IMR-90 (cell line): Measurements from ENCODE around the gene OR6V1. TPM values are rescaled to one million over a fixed set of nuclear protein-coding genes. Genes with fewer than 3 reads are reported as not detected.

Experiments used
- ATAC-seq: fragments of 200-7000 bp; cut with Tn5 transposase; 2 replicates; pipeline ENCODE4 v1.9.1; 2020; ENCODE audit warnings: low read depth, mild to moderate bottlenecking, moderate library complexity
- BruUV-seq: library from RNA; stranded (reverse); fragments of 400-500 nt; replicated peaks from 2 replicates; lab custom pipeline; 2021; lab: Mats Ljungman, UMichigan
- CTCF ChIA-PET: fragments of 300-600 bp; formaldehyde crosslinking; extraction: SDS; loops from one replicate; lab custom pipeline; 2021; ENCODE audit warnings: antibody characterized with exemption; lab: Yijun Ruan, JAX
- POLR2A ChIA-PET: fragments of 300-600 bp; sonication (Branson Sonifier 250); formaldehyde crosslinking; loops from one replicate; lab custom pipeline; 2022; ENCODE audit warnings: antibody characterized with exemption; ENCODE audit not compliant: unreplicated experiment; lab: Charles Lee
- DNase-seq: peaks from one replicate; pipeline ENCODE4 v3.0.0; 2013
- H2AFZ ChIP-seq: replicated peaks from 2 replicates; pipeline ENCODE3; 2013; ENCODE audit warnings: low read length, mild to moderate bottlenecking; ENCODE audit not compliant: poor library complexity
- H2AK5ac ChIP-seq: 2 replicates; pipeline ENCODE4 v1.6.1; 2013; ENCODE audit warnings: low read depth, low read length, inconsistent platforms
- H2AK9ac ChIP-seq: replicated peaks from 2 replicates; pipeline ENCODE3; 2013; ENCODE audit warnings: mild to moderate bottlenecking, low read depth, low read length, moderate library complexity; ENCODE audit not compliant: poor library complexity
- H2BK120ac ChIP-seq: 2 replicates; pipeline ENCODE4 v1.6.1; 2013; ENCODE audit warnings: low read depth, low read length, inconsistent platforms
- H2BK15ac ChIP-seq: 3 replicates; pipeline ENCODE4 v1.6.1; 2013; ENCODE audit warnings: low read depth, low read length, inconsistent platforms
- H2BK20ac ChIP-seq: 2 replicates; pipeline ENCODE4 v1.6.1; 2013; ENCODE audit warnings: low read depth, mild to moderate bottlenecking, inconsistent platforms, low read length, moderate library complexity
- H2BK5ac ChIP-seq: 2 replicates; pipeline ENCODE4 v1.6.1; 2013; ENCODE audit warnings: mild to moderate bottlenecking, low read depth, low read length, inconsistent platforms; ENCODE audit not compliant: poor library complexity, severe bottlenecking
- H3K14ac ChIP-seq: replicated peaks from 2 replicates; pipeline ENCODE4 v1.6.1; 2013; ENCODE audit warnings: low read depth, low read length, inconsistent platforms
- H3K18ac ChIP-seq: 2 replicates; pipeline ENCODE4 v1.6.1; 2013; ENCODE audit warnings: low read depth, low read length, control low read depth
- H3K23ac ChIP-seq: 2 replicates; pipeline ENCODE4 v1.6.1; 2013; ENCODE audit warnings: low read depth, low read length, inconsistent platforms
- H3K27ac ChIP-seq: 2 replicates; pipeline ENCODE4 v1.5.1; 2013; ENCODE audit warnings: mild to moderate bottlenecking, control low read depth, low read length; ENCODE audit not compliant: insufficient read depth
- H3K27me3 ChIP-seq: 2 replicates; pipeline ENCODE4 v1.6.1; 2013; ENCODE audit warnings: low read length; ENCODE audit not compliant: control insufficient read depth, insufficient read depth
- H3K36me3 ChIP-seq: 2 replicates; pipeline ENCODE4 v1.6.1; 2013; ENCODE audit warnings: low read length, mixed read lengths; ENCODE audit not compliant: control insufficient read depth, insufficient read depth
- H3K4ac ChIP-seq: 2 replicates; pipeline ENCODE4 v1.6.1; 2013; ENCODE audit warnings: low read depth, low read length, inconsistent platforms
- H3K4me1 ChIP-seq: 2 replicates; pipeline ENCODE4 v1.6.1; 2013; ENCODE audit warnings: low read length, mixed read lengths; ENCODE audit not compliant: control insufficient read depth, insufficient read depth
- H3K4me2 ChIP-seq: 2 replicates; pipeline ENCODE4 v1.6.1; 2013; ENCODE audit warnings: low read depth, mild to moderate bottlenecking, control low read depth, low read length, moderate library complexity
- H3K4me3 ChIP-seq: 2 replicates; pipeline ENCODE4 v1.5.1; 2013; ENCODE audit warnings: low read depth, mild to moderate bottlenecking, control low read depth, low read length, moderate library complexity; ENCODE audit not compliant: insufficient read depth
- H3K56ac ChIP-seq: 2 replicates; pipeline ENCODE4 v1.6.1; 2013; ENCODE audit warnings: low read length, inconsistent platforms; ENCODE audit not compliant: insufficient read depth; ENCODE audit errors: extremely low read depth
- H3K79me1 ChIP-seq, 2 experiments: 2 replicates each; pipeline ENCODE4 v1.6.1; 2013; ENCODE audit warnings: low read length in 2 of 2, inconsistent platforms in 1 of 2, low read depth in 1 of 2
- H3K9ac ChIP-seq: 2 replicates; pipeline ENCODE4 v1.6.1; 2013; ENCODE audit warnings: low read depth, low read length, control low read depth
- H3K9me1 ChIP-seq: 2 replicates; pipeline ENCODE4 v1.6.1; 2013; ENCODE audit warnings: low read length, inconsistent platforms; ENCODE audit not compliant: insufficient read depth
- H3K9me3 ChIP-seq: 2 replicates; pipeline ENCODE4 v1.6.1; 2013; ENCODE audit warnings: low read length; ENCODE audit not compliant: control insufficient read depth, insufficient read depth
- H4K20me1 ChIP-seq: 2 replicates; pipeline ENCODE4 v1.6.1; 2013; ENCODE audit warnings: low read length, inconsistent platforms; ENCODE audit not compliant: insufficient read depth
- H4K5ac ChIP-seq: 2 replicates; pipeline ENCODE4 v1.6.1; 2013; ENCODE audit warnings: mild to moderate bottlenecking, low read depth, low read length, control low read depth
- H4K8ac ChIP-seq, 2 experiments: 2 replicates each; pipeline ENCODE4 v1.6.1; 2013; ENCODE audit warnings: low read depth in 2 of 2, low read length in 2 of 2, control low read depth in 1 of 2, inconsistent platforms in 1 of 2
- H4K91ac ChIP-seq: 2 replicates; pipeline ENCODE4 v1.6.1; 2013; ENCODE audit warnings: low read depth, low read length, inconsistent platforms; ENCODE audit not compliant: insufficient read depth
- BHLHE40 ChIP-seq: fragments of 150-350 bp; IDR thresholded peaks from 2 replicates; pipeline ENCODE4 v1.6.1; 2016; ENCODE audit warnings: mild to moderate bottlenecking, low read depth, low read length
- CEBPB ChIP-seq: IDR thresholded peaks from 2 replicates; pipeline ENCODE4 v1.6.1; 2012; ENCODE audit warnings: low read depth, low read length, improper control_type of control experiment
- MAZ ChIP-seq: IDR thresholded peaks from 2 replicates; pipeline ENCODE4 v1.6.1; 2012; ENCODE audit warnings: low read depth, mild to moderate bottlenecking, low read length, improper control_type of control experiment, moderate library complexity, borderline replicate concordance
- NFE2L2 ChIP-seq: fragments of 150-350 bp; IDR thresholded peaks from 2 replicates; pipeline ENCODE4 v1.6.1; 2016; ENCODE audit warnings: low read depth, mild to moderate bottlenecking, low read length
- RFX5 ChIP-seq: IDR thresholded peaks from 2 replicates; pipeline ENCODE4 v1.8.0; 2012; ENCODE audit warnings: low read depth, mild to moderate bottlenecking, low read length, moderate library complexity
- SMC3 ChIP-seq: fragments of 150-350 bp; IDR thresholded peaks from 2 replicates; pipeline ENCODE4 v1.6.1; 2016; ENCODE audit warnings: low read depth, mild to moderate bottlenecking, antibody characterized with exemption, low read length, moderate library complexity
- WGBS, 2 experiments: methylation state at CpG; one replicate each; pipeline versions ENCODE4 v1.1.5 to v1.1.7; 2013; ENCODE audit warnings: missing lambda C conversion rate in 2 of 2; ENCODE audit not compliant: insufficient read length in 1 of 2; ENCODE audit errors: extremely low coverage in 2 of 2; 5-methylcytosine and 5-hydroxymethylcytosine counted together
- dilution Hi-C: fragments of 300-500 bp; cut with HindIII; formaldehyde crosslinking; loops from one replicate; pipeline ENCODE4 v1.14.3; 2018; ENCODE audit warnings: low sequenced_read_pairs; ENCODE audit not compliant: unreplicated experiment
- in situ Hi-C: fragments of 300-500 bp; cut with MboI; formaldehyde crosslinking; loops from 3 replicates; pipeline ENCODE4 v1.14.3; 2019; ENCODE audit warnings: low sequenced_read_pairs, inconsistent platforms, mixed read lengths
- intact Hi-C: fragments of 100-400 bp; cut with micrococcal nuclease; formaldehyde crosslinking; loops from 2 replicates; pipeline ENCODE4 v1.10.0; 2022
- polyA plus RNA-seq, 3 experiments: library from polyadenylated mRNA; depleted of rRNA; stranded (reverse); fragments of >200 nt; gene quantifications; 2 replicates each; pipeline ENCODE4 v1.2.3, GENCODE V29; 2012; ENCODE audit warnings: low replicate concordance in 1 of 3
- total RNA-seq: library from RNA; depleted of rRNA; stranded (reverse); fragments of >200 nt; gene quantifications from 2 replicates; pipeline ENCODE4 v1.2.3, GENCODE V29; 2012
- TF ChIP-seq, protein P1 (sequence below): fragments of 150-350 bp; IDR thresholded peaks from 2 replicates; pipeline ENCODE4 v1.6.1; 2016; ENCODE audit warnings: low read depth, mild to moderate bottlenecking, low read length, moderate library complexity, borderline replicate concordance
- TF ChIP-seq, protein P2 (sequence below): fragments of 150-350 bp; IDR thresholded peaks from 2 replicates; pipeline ENCODE4 v1.6.1; 2017; ENCODE audit warnings: mild to moderate bottlenecking, antibody characterized with exemption, low read length, low read depth
- TF ChIP-seq, protein P3 (sequence below): conservative IDR thresholded peaks from 2 replicates; pipeline ENCODE4 v1.5.1; 2012; ENCODE audit warnings: mild to moderate bottlenecking, low read depth, low read length, improper control_type of control experiment

OR6V1 gene
- total and polyA plus RNA-seq, 2 of the 4 experiments (the other 2 are of a cell fraction), result not detected

DNA sequence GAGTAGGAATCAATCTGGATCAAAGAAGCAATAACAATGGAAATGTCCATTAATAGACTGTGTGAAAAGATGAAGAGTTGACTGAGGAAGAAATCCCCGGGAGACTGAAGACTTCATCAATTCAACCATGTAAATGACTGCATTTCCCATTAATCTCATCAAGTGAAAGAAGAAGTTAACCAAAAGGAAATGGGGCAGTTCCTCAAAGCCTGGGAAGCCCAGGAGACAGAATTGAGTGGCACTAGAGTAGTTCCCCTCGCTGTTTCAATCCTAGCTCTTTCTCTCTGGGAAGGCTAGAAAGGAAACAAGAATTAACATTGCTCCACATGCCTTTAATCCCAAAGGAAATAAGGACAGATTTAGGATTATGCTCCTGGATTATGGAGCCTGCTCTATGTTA, 4.8 kb upstream of the OR6V1 start:
- Histone ChIP-seq H4K8ac (no peak overlapping the region), H3K9ac (no peak overlapping the region), H3K23ac (no peak overlapping the region), H4K5ac (no peak overlapping the region), H2BK120ac (no peak overlapping the region), H3K4me1 (no peaks in the 10 kb centered on the region), H4K20me1 (no peaks in the 10 kb centered on the region), H4K91ac (no peak overlapping the region), H3K79me1 (no peaks in the 10 kb centered on the region), H3K14ac (no peak overlapping the region), H3K36me3 (no peaks in the 10 kb centered on the region), H3K4me3 (no peak overlapping the region), H2BK15ac (no peak overlapping the region), H3K4ac (no peak overlapping the region), H2AFZ (no peak overlapping the region), H2AK9ac (no peak overlapping the region), H3K9me1 (no peaks in the 10 kb centered on the region), H3K4me2 (no peak overlapping the region), H3K9me3 (peaks cover 2% of the 10 kb centered on the region; the same call in 1 of the 2 replicates), H2BK5ac (no peak overlapping the region), H3K56ac (no peak overlapping the region), H3K18ac (no peak overlapping the region), H3K27ac (no peak overlapping the region), H3K27me3 (no peaks in the 10 kb centered on the region), H2AK5ac (no peak overlapping the region), H2BK20ac (no peak overlapping the region)
- BruUV-seq, result no TSS peak
- ChIA-PET POLR2A (no interaction called here), CTCF (no interaction called here)
- TF ChIP-seq BHLHE40, result no peak
- TF ChIP-seq SMC3, result no peak
- TF ChIP-seq, protein P1, sequence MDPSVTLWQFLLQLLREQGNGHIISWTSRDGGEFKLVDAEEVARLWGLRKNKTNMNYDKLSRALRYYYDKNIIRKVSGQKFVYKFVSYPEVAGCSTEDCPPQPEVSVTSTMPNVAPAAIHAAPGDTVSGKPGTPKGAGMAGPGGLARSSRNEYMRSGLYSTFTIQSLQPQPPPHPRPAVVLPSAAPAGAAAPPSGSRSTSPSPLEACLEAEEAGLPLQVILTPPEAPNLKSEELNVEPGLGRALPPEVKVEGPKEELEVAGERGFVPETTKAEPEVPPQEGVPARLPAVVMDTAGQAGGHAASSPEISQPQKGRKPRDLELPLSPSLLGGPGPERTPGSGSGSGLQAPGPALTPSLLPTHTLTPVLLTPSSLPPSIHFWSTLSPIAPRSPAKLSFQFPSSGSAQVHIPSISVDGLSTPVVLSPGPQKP, result no peak
- TF ChIP-seq CEBPB, result no peak
- no peak for TF ChIP-seq RFX5
- TF ChIP-seq, protein P2, sequence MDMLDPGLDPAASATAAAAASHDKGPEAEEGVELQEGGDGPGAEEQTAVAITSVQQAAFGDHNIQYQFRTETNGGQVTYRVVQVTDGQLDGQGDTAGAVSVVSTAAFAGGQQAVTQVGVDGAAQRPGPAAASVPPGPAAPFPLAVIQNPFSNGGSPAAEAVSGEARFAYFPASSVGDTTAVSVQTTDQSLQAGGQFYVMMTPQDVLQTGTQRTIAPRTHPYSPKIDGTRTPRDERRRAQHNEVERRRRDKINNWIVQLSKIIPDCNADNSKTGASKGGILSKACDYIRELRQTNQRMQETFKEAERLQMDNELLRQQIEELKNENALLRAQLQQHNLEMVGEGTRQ, result no peak
- TF ChIP-seq, protein P3, sequence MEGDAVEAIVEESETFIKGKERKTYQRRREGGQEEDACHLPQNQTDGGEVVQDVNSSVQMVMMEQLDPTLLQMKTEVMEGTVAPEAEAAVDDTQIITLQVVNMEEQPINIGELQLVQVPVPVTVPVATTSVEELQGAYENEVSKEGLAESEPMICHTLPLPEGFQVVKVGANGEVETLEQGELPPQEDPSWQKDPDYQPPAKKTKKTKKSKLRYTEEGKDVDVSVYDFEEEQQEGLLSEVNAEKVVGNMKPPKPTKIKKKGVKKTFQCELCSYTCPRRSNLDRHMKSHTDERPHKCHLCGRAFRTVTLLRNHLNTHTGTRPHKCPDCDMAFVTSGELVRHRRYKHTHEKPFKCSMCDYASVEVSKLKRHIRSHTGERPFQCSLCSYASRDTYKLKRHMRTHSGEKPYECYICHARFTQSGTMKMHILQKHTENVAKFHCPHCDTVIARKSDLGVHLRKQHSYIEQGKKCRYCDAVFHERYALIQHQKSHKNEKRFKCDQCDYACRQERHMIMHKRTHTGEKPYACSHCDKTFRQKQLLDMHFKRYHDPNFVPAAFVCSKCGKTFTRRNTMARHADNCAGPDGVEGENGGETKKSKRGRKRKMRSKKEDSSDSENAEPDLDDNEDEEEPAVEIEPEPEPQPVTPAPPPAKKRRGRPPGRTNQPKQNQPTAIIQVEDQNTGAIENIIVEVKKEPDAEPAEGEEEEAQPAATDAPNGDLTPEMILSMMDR, result no peak
- TF ChIP-seq MAZ, result no peak
- TF ChIP-seq NFE2L2, result no peak
- dilution Hi-C loops, result no loop called here
- no CpG with 5 or more reads among the region's 2 CpGs for WGBS, 2 experiments
- intact Hi-C loops, result no loop called here
- in situ Hi-C loops, result no loop called here
- no peak for ATAC-seq
- no peak for DNase-seq
